Measurements from ENCODE around the gene USP11. TPM values are rescaled to one million over a fixed set of nuclear protein-coding genes. Genes with fewer than 3 reads are reported as not detected.

USP11 gene
- total and polyA plus RNA-seq, 2 donors (not counting 1 experiment from before 2014, with no cell fraction given), result 63.4 to 136 TPM

DNA sequence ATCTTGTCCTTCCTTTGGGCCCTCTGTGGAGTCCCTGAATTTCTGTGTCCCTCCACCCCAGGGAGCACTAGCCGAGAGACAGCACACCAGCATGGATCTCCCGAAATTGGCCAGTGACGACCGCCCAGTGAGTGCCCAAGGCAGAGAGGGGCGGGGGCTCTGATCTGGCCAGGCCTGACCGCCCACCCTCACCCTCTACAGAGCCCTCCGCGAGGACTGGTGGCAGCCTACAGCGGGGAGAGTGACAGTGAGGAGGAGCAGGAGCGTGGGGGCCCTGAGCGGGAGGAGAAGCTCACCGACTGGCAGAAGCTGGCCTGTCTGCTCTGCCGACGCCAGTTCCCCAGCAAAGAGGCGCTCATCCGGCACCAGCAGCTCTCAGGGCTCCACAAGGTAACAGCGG is 47.6 kb upstream of the USP11 start:
- ChIA-PET CTCF (no interaction called here), POLR2A (no interaction called here)
- H3K4me2 ChIP-seq (replicated peaks; ENCODE audit: low read depth, low read length, poor library complexity, severe bottlenecking), result no peak overlapping the region
- DNase-seq, result no peak
- intact Hi-C loops (cut with micrococcal nuclease), result no loop called here
- no peak overlapping the region for H3K9ac ChIP-seq (ENCODE audit: low read length)
- Mint-ChIP-seq H3K27ac (no peak overlapping the region), H3K27me3 (no peaks in the 10 kb centered on the region), H3K4me3 (no peak overlapping the region), H3K9me3 (ENCODE audit: insufficient read depth) (no peaks in the 10 kb centered on the region), H3K4me1 (peaks cover 4% of the 10 kb centered on the region)
- 96% methylated on average over 14 of the region's 17 CpGs for WGBS (ENCODE audit: insufficient coverage)
- ATAC-seq (ENCODE audit: low read depth), result no peak
- no peak overlapping the region for H3K27ac ChIP-seq (ENCODE audit: low read length in 2 of 2)
- no peak overlapping the region for H2AFZ ChIP-seq (ENCODE audit: insufficient read depth, low read depth, low read length, poor library complexity, severe bottlenecking)
- no peaks in the 10 kb centered on the region for H3K9me3 ChIP-seq (ENCODE audit: control extremely low read depth in 1 of 3, control insufficient read depth in 2 of 3, insufficient read depth in 1 of 3, low read length in 2 of 3)
- H3K79me2 ChIP-seq (ENCODE audit: control insufficient read depth, insufficient read depth, low read length), result no peaks in the 10 kb centered on the region
- peaks cover 0 to under 1% of the 10 kb centered on the region in 2 donors for H3K4me1 ChIP-seq (ENCODE audit: control insufficient read depth in 2 of 2, insufficient read depth in 2 of 2, low read length in 2 of 2)
- no peaks in the 10 kb centered on the region for H4K20me1 ChIP-seq (ENCODE audit: control insufficient read depth, insufficient read depth, low read length, poor library complexity, severe bottlenecking)
- no peaks in the 10 kb centered on the region for H3K27me3 ChIP-seq (replicated peaks in 1 of 4; ENCODE audit: control extremely low read depth in 1 of 4, control insufficient read depth in 3 of 4, insufficient read depth in 4 of 4, low read length in 3 of 4)
- no peak overlapping the region for H3K4me3 ChIP-seq (ENCODE audit: control extremely low read depth in 1 of 5, extremely low read depth in 1 of 5, insufficient read depth in 1 of 5, low read depth in 2 of 5, low read length in 4 of 5)
- H3K36me3 ChIP-seq (replicated peaks in 1 of 2; ENCODE audit: control extremely low read depth in 1 of 2, control insufficient read depth in 1 of 2, extremely low read depth in 1 of 2, insufficient read depth in 2 of 2, low read length in 1 of 2), result peaks cover 0 to 26% of the 10 kb centered on the region in 2 experiments
- TF ChIP-seq, protein P1, sequence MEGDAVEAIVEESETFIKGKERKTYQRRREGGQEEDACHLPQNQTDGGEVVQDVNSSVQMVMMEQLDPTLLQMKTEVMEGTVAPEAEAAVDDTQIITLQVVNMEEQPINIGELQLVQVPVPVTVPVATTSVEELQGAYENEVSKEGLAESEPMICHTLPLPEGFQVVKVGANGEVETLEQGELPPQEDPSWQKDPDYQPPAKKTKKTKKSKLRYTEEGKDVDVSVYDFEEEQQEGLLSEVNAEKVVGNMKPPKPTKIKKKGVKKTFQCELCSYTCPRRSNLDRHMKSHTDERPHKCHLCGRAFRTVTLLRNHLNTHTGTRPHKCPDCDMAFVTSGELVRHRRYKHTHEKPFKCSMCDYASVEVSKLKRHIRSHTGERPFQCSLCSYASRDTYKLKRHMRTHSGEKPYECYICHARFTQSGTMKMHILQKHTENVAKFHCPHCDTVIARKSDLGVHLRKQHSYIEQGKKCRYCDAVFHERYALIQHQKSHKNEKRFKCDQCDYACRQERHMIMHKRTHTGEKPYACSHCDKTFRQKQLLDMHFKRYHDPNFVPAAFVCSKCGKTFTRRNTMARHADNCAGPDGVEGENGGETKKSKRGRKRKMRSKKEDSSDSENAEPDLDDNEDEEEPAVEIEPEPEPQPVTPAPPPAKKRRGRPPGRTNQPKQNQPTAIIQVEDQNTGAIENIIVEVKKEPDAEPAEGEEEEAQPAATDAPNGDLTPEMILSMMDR (IDR thresholded peaks at IDR 0.05), result no peak
- no peak for TF ChIP-seq EZH2 (IDR thresholded peaks at IDR 0.05; ENCODE audit: borderline replicate concordance, insufficient read depth, low read depth, low read length, poor library complexity, severe bottlenecking)

DNA sequence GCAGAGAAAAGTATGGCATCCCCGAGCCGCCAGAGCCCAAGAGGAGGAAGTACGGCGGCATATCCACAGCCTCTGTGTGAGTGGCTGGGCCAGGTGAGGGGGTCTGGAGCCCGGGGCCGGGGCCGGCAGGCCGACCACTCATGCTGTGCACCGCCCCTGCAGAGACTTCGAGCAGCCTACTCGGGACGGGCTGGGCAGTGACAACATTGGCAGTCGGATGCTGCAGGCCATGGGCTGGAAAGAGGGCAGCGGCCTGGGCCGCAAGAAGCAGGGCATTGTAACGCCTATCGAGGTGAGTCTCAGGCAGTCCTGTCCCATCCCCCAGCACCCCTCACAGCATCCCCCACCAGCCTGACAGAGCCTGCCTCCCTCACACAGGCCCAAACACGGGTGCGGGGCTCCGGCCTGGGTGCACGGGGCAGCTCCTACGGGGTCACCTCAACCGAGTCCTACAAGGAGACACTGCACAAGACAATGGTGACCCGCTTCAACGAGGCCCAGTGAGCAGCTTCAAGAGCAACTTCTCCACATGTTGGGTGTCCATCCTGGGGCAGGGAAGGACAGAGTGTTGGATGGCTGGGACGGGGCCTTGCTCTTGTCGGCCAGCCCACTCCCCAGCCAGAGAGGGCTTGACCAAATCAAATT is 46.6 kb upstream of the USP11 start:
- no peaks in the 10 kb centered on the region for H3K27me3 Mint-ChIP-seq
- H3K4me1 Mint-ChIP-seq, result peaks cover 8% of the 10 kb centered on the region
- Histone ChIP-seq H3K27me3 (replicated peaks in 1 of 4; ENCODE audit: control extremely low read depth in 1 of 4, control insufficient read depth in 3 of 4, insufficient read depth in 4 of 4, low read length in 3 of 4) (no peaks in the 10 kb centered on the region), H4K20me1 (ENCODE audit: control insufficient read depth, insufficient read depth, low read length, poor library complexity, severe bottlenecking) (no peaks in the 10 kb centered on the region), H3K9ac (ENCODE audit: low read length) (no peak overlapping the region), H3K4me1 (ENCODE audit: control insufficient read depth in 2 of 2, insufficient read depth in 2 of 2, low read length in 2 of 2) (peaks cover 0 to 7% of the 10 kb centered on the region in 2 donors), H2AFZ (ENCODE audit: insufficient read depth, low read depth, low read length, poor library complexity, severe bottlenecking) (no peak overlapping the region), H3K4me3 (ENCODE audit: control extremely low read depth in 1 of 5, extremely low read depth in 1 of 5, insufficient read depth in 1 of 5, low read depth in 2 of 5, low read length in 4 of 5) (no peak overlapping the region), H3K36me3 (replicated peaks in 1 of 2; ENCODE audit: control extremely low read depth in 1 of 2, control insufficient read depth in 1 of 2, extremely low read depth in 1 of 2, insufficient read depth in 2 of 2, low read length in 1 of 2) (peaks cover 0 to 24% of the 10 kb centered on the region in 2 experiments), H3K79me2 (ENCODE audit: control insufficient read depth, insufficient read depth, low read length) (no peaks in the 10 kb centered on the region), H3K9me3 (ENCODE audit: control extremely low read depth in 1 of 3, control insufficient read depth in 2 of 3, insufficient read depth in 1 of 3, low read length in 2 of 3) (no peaks in the 10 kb centered on the region), H3K27ac (ENCODE audit: low read length in 2 of 2) (no peak overlapping the region), H3K4me2 (replicated peaks; ENCODE audit: low read depth, low read length, poor library complexity, severe bottlenecking) (no peak overlapping the region)
- H3K27ac Mint-ChIP-seq, result no peak overlapping the region
- ATAC-seq (ENCODE audit: low read depth) (no peak), DNase-seq (no peak)
- H3K4me3 Mint-ChIP-seq, result no peak overlapping the region
- POLR2A ChIA-PET, result no interaction called here
- H3K9me3 Mint-ChIP-seq (ENCODE audit: insufficient read depth), result no peaks in the 10 kb centered on the region
- 99% methylated on average over 20 of the region's 27 CpGs for WGBS (ENCODE audit: insufficient coverage)
- TF ChIP-seq EZH2 (IDR thresholded peaks at IDR 0.05; ENCODE audit: borderline replicate concordance, insufficient read depth, low read depth, low read length, poor library complexity, severe bottlenecking), result no peak
- TF ChIP-seq, protein P1 (IDR thresholded peaks at IDR 0.05), result no peak
- intact Hi-C loops (cut with micrococcal nuclease), result no loop called here
- CTCF ChIA-PET, result no interaction called here

All from B cell (primary cell).